Neural progenitor cell (in vitro differentiated cells): ENCODE measurements around the gene ITPR1. TPM values are rescaled to one million over a fixed set of nuclear protein-coding genes. Genes with fewer than 3 reads are reported as not detected.

ENCODE experiments used
- DNase-seq: peaks from one replicate; pipeline ENCODE4 v3.0.0-alpha.2; 2016; ENCODE audit warnings: low spot score
- H2AFZ ChIP-seq: fragments of 200-600 bp; sonication (generic); replicated peaks from 2 replicates; pipeline ENCODE4 v1.6.1; 2016; ENCODE audit warnings: antibody characterized with exemption
- H3F3A ChIP-seq: fragments of 200-600 bp; sonication (generic); 2 replicates; pipeline ENCODE4 v1.6.1; 2016; ENCODE audit warnings: antibody characterized with exemption, low read depth
- H3K27ac ChIP-seq: fragments of 200-600 bp; sonication (generic); 2 replicates; pipeline ENCODE4 v1.5.1; 2016; ENCODE audit warnings: mild to moderate bottlenecking
- H3K27me3 ChIP-seq: fragments of 200-600 bp; sonication (generic); 2 replicates; pipeline ENCODE4 v1.6.1; 2016; ENCODE audit warnings: mild to moderate bottlenecking, moderate library complexity
- H3K36me3 ChIP-seq: fragments of 200-600 bp; sonication (generic); 2 replicates; pipeline ENCODE4 v1.5.1; 2016
- H3K4me1 ChIP-seq: fragments of 200-600 bp; sonication (generic); 2 replicates; pipeline ENCODE4 v1.6.1; 2016; ENCODE audit warnings: mixed run types
- H3K4me2 ChIP-seq: fragments of 200-600 bp; sonication (generic); 2 replicates; pipeline ENCODE4 v1.6.1; 2016
- H3K4me3 ChIP-seq: fragments of 200-600 bp; sonication (generic); 2 replicates; pipeline ENCODE4 v1.5.1; 2016
- H3K79me2 ChIP-seq: fragments of 200-600 bp; sonication (generic); 2 replicates; pipeline ENCODE4 v1.6.1; 2016; ENCODE audit warnings: low read depth
- H3K9ac ChIP-seq: fragments of 200-600 bp; sonication (generic); 2 replicates; pipeline ENCODE4 v1.6.1; 2016
- H3K9me3 ChIP-seq: fragments of 200-600 bp; sonication (generic); 2 replicates; pipeline ENCODE4 v1.5.1; 2016; ENCODE audit warnings: low read depth
- H4K20me1 ChIP-seq: fragments of 200-600 bp; sonication (generic); 2 replicates; pipeline ENCODE4 v1.6.1; 2016; ENCODE audit warnings: low read depth
- H3K27ac Mint-ChIP-seq: 3 replicates; pipeline ENCODE4 v1.8.0; 2021; ENCODE audit warnings: mixed read lengths
- H3K27me3 Mint-ChIP-seq: 2 replicates; pipeline ENCODE4 v1.8.0; 2022; ENCODE audit warnings: low read depth, mild to moderate bottlenecking, inconsistent platforms, moderate library complexity, mixed read lengths; ENCODE audit not compliant: insufficient read depth
- H3K36me3 Mint-ChIP-seq: 3 replicates; pipeline ENCODE4 v1.8.0; 2021; ENCODE audit warnings: mixed read lengths
- H3K4me1 Mint-ChIP-seq: 3 replicates; pipeline ENCODE4 v1.8.0; 2021; ENCODE audit warnings: mixed read lengths
- H3K4me3 Mint-ChIP-seq: 3 replicates; pipeline ENCODE4 v1.8.0; 2021; ENCODE audit warnings: mild to moderate bottlenecking, moderate library complexity, mixed read lengths
- H3K9me3 Mint-ChIP-seq: 3 replicates; pipeline ENCODE4 v1.8.0; 2020; ENCODE audit warnings: mixed read lengths
- CTCF ChIP-seq: fragments of 200-600 bp; sonication (generic); IDR thresholded peaks from 2 replicates; pipeline ENCODE4 v1.5.1; 2017; ENCODE audit warnings: antibody characterized with exemption, mild to moderate bottlenecking
- EZH2 ChIP-seq: fragments of 200-600 bp; sonication (generic); IDR thresholded peaks from 2 replicates; pipeline ENCODE4 v1.6.1; 2017; ENCODE audit warnings: antibody characterized with exemption, mild to moderate bottlenecking, moderate library complexity
- EZH2phosphoT487 ChIP-seq: fragments of 200-600 bp; sonication (generic); IDR thresholded peaks from 2 replicates; pipeline ENCODE4 v1.6.1; 2017; ENCODE audit warnings: antibody characterized with exemption
- total RNA-seq: library from RNA; depleted of rRNA; stranded (reverse); fragments of >200 nt; gene quantifications from 2 replicates; pipeline ENCODE4 v1.2.3, GENCODE V29; 2015; ENCODE audit warnings: low replicate concordance

ITPR1 gene
- total RNA-seq, 1 donor from 2014 or later, result 5.0 TPM

DNA sequence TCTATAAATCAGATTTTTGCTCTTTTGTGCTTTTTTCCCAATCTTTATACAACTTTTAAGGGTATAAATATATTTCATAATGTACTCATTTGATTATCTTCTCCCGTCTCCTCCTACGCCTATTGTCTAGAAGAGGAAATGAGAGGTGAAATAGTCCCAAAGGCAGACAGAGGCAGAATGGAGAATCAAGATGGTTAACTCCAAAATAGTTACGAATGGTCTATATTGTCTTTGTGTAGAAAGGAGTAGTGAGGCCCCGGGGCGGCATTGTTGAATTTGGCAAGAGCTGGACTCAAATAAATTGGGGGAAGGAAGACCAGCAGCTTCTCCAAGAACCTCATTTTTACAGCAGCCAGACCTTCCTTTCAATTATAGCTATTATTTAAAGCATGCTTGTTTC lies 23.9 kb downstream of the ITPR1 start:
- H3K4me1 ChIP-seq, result peaks cover 13% of the 10 kb centered on the region
- DNase-seq, result no peak
- Mint-ChIP-seq H3K4me3 (no peak overlapping the region), H3K4me1 (peaks cover 20% of the 10 kb centered on the region), H3K9me3 (no peaks in the 10 kb centered on the region), H3K36me3 (no peaks in the 10 kb centered on the region), H3K27ac (no peak overlapping the region), H3K27me3 (peaks cover 5% of the 10 kb centered on the region)
- H3K4me3 ChIP-seq, result no peak overlapping the region
- H3K36me3 ChIP-seq, result no peaks in the 10 kb centered on the region
- H3K79me2 ChIP-seq, result no peaks in the 10 kb centered on the region
- H4K20me1 ChIP-seq, result no peaks in the 10 kb centered on the region
- no peak overlapping the region for H3K9ac ChIP-seq
- H3K9me3 ChIP-seq, result no peaks in the 10 kb centered on the region
- no peak overlapping the region for H3K4me2 ChIP-seq
- no peaks in the 10 kb centered on the region for H3K27me3 ChIP-seq
- H3K27ac ChIP-seq, result no peak overlapping the region
- no peaks in the 10 kb centered on the region for H3F3A ChIP-seq
- no peak overlapping the region for H2AFZ ChIP-seq
- no peak for TF ChIP-seq EZH2
- TF ChIP-seq CTCF, result no peak
- no peak for TF ChIP-seq EZH2phosphoT487

- Histone ChIP-seq H3K9ac (no peak overlapping the region), H3K4me3 (no peak overlapping the region), H3K9me3 (no peaks in the 10 kb centered on the region), H4K20me1 (no peaks in the 10 kb centered on the region), H3K4me1 (peaks cover 13% of the 10 kb centered on the region), H2AFZ (no peak overlapping the region), H3F3A (no peaks in the 10 kb centered on the region), H3K79me2 (no peaks in the 10 kb centered on the region), H3K36me3 (no peaks in the 10 kb centered on the region), H3K27ac (no peak overlapping the region), H3K27me3 (no peaks in the 10 kb centered on the region), H3K4me2 (no peak overlapping the region)
- Mint-ChIP-seq H3K27me3 (peaks cover 5% of the 10 kb centered on the region), H3K4me3 (no peak overlapping the region), H3K36me3 (no peaks in the 10 kb centered on the region), H3K27ac (no peak overlapping the region), H3K9me3 (no peaks in the 10 kb centered on the region), H3K4me1 (peaks cover 15% of the 10 kb centered on the region)
- no peak for TF ChIP-seq CTCF
- no peak for TF ChIP-seq EZH2phosphoT487
- TF ChIP-seq EZH2, result no peak
- no peak for DNase-seq
These were observed 24.6 kb downstream of the ITPR1 start for GRCh38 chr3:4517643-4518311.

- no peak for TF ChIP-seq CTCF
- TF ChIP-seq EZH2, result no peak
- no peak for TF ChIP-seq EZH2phosphoT487
- H3K9me3 Mint-ChIP-seq, result no peaks in the 10 kb centered on the region
These were observed 27.1 kb downstream of the ITPR1 start for GRCh38 chr3:4520033-4520816.

More at GRCh38 chr3:4520033-4520816, 27.1 kb downstream of the ITPR1 start:
- Mint-ChIP-seq H3K27me3 (peaks cover 5% of the 10 kb centered on the region), H3K27ac (no peak overlapping the region), H3K4me3 (no peak overlapping the region), H3K4me1 (peaks cover 4% of the 10 kb centered on the region), H3K36me3 (no peaks in the 10 kb centered on the region)
- no peaks in the 10 kb centered on the region for H3K27me3 ChIP-seq
- no peak overlapping the region for H3K27ac ChIP-seq
- H3K9ac ChIP-seq, result no peak overlapping the region
- no peaks in the 10 kb centered on the region for H3K36me3 ChIP-seq
- DNase-seq, result no peak
- no peak overlapping the region for H3K4me2 ChIP-seq
- H3K4me1 ChIP-seq, result peaks cover under 1% of the 10 kb centered on the region
- H3K79me2 ChIP-seq, result no peaks in the 10 kb centered on the region
- no peak overlapping the region for H3K4me3 ChIP-seq
- H3F3A ChIP-seq, result no peaks in the 10 kb centered on the region
- no peaks in the 10 kb centered on the region for H3K9me3 ChIP-seq
- no peak overlapping the region for H2AFZ ChIP-seq
- H4K20me1 ChIP-seq, result no peaks in the 10 kb centered on the region
